SK-N-SH treated with all-trans-retinoic acid at 6 μM for 48 hours (cell line): ENCODE data around the gene WWTR1.

ENCODE experiments used
- BACH2 ChIP-seq: fragments of 250-450 bp; sonication (Bioruptor Pico); IDR thresholded peaks from 2 replicates; pipeline ENCODE4 v1.9.0; 2021; ENCODE audit warnings: mild to moderate bottlenecking, borderline replicate concordance
- ESRRG ChIP-seq: fragments of 250-450 bp; sonication (Bioruptor Pico); IDR thresholded peaks from 2 replicates; pipeline ENCODE4 v1.6.1; 2021; ENCODE audit warnings: mild to moderate bottlenecking
- POU6F1 ChIP-seq: fragments of 250-450 bp; sonication (Bioruptor Pico); IDR thresholded peaks from 2 replicates; pipeline ENCODE4 v1.8.0; 2021; ENCODE audit warnings: low read depth, mild to moderate bottlenecking, moderate library complexity, borderline replicate concordance
- PPARA ChIP-seq: fragments of 250-450 bp; sonication (Bioruptor Pico); IDR thresholded peaks from 2 replicates; pipeline ENCODE4 v1.5.0; 2020; ENCODE audit warnings: mild to moderate bottlenecking, borderline replicate concordance
- RARB ChIP-seq: fragments of 250-450 bp; sonication (Bioruptor Pico); IDR thresholded peaks from 2 replicates; pipeline ENCODE4 v1.8.0; 2021; ENCODE audit warnings: mild to moderate bottlenecking, moderate library complexity
- ZFP3 ChIP-seq: fragments of 250-450 bp; sonication (Bioruptor Pico); IDR thresholded peaks from 2 replicates; pipeline ENCODE4 v1.5.0; 2020; ENCODE audit warnings: mild to moderate bottlenecking, moderate library complexity
- ZFP30 ChIP-seq: fragments of 450-650 bp; formaldehyde crosslinking; IDR thresholded peaks from 2 replicates; pipeline ENCODE4 v1.5.0; 2022; ENCODE audit warnings: mild to moderate bottlenecking, moderate library complexity
- ZNF565 ChIP-seq: fragments of 450-650 bp; formaldehyde crosslinking; conservative IDR thresholded peaks from 2 replicates; pipeline ENCODE4 v1.5.0; 2020; ENCODE audit warnings: low read depth, mild to moderate bottlenecking, moderate library complexity
- ZNF70 ChIP-seq: fragments of 450-650 bp; formaldehyde crosslinking; IDR thresholded peaks from 2 replicates; pipeline ENCODE4 v1.5.0; 2020; ENCODE audit warnings: mild to moderate bottlenecking, moderate library complexity
- ZNF8 ChIP-seq: fragments of 450-650 bp; formaldehyde crosslinking; IDR thresholded peaks from 2 replicates; pipeline ENCODE4 v1.5.0; 2020; ENCODE audit warnings: mild to moderate bottlenecking, moderate library complexity
- TF ChIP-seq, protein P1 (sequence below): fragments of 250-450 bp; sonication (Bioruptor Pico); IDR thresholded peaks from 2 replicates; pipeline ENCODE4 v1.8.0; 2020; ENCODE audit warnings: mild to moderate bottlenecking, moderate library complexity, borderline replicate concordance
- TF ChIP-seq, protein P2 (sequence below): fragments of 250-450 bp; sonication (Bioruptor Pico); IDR thresholded peaks from 2 replicates; pipeline ENCODE4 v1.5.1; 2021; ENCODE audit warnings: mild to moderate bottlenecking, moderate library complexity

- TF ChIP-seq ZNF70 (no peak), PPARA (CRISPR knock-in tag) (no peak), ZFP3 (CRISPR knock-in tag) (no peak), ZNF8 (CRISPR knock-in tag) (no peak), BACH2 (no peak), POU6F1 (no peak), ZNF565 (CRISPR knock-in tag) (no peak), RARB (CRISPR knock-in tag) (no peak), ESRRG (CRISPR knock-in tag) (no peak), ZFP30 (CRISPR knock-in tag) (no peak)
- TF ChIP-seq, protein P1, sequence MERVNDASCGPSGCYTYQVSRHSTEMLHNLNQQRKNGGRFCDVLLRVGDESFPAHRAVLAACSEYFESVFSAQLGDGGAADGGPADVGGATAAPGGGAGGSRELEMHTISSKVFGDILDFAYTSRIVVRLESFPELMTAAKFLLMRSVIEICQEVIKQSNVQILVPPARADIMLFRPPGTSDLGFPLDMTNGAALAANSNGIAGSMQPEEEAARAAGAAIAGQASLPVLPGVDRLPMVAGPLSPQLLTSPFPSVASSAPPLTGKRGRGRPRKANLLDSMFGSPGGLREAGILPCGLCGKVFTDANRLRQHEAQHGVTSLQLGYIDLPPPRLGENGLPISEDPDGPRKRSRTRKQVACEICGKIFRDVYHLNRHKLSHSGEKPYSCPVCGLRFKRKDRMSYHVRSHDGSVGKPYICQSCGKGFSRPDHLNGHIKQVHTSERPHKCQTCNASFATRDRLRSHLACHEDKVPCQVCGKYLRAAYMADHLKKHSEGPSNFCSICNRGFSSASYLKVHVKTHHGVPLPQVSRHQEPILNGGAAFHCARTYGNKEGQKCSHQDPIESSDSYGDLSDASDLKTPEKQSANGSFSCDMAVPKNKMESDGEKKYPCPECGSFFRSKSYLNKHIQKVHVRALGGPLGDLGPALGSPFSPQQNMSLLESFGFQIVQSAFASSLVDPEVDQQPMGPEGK (CRISPR knock-in tag): no peak
- TF ChIP-seq, protein P2, sequence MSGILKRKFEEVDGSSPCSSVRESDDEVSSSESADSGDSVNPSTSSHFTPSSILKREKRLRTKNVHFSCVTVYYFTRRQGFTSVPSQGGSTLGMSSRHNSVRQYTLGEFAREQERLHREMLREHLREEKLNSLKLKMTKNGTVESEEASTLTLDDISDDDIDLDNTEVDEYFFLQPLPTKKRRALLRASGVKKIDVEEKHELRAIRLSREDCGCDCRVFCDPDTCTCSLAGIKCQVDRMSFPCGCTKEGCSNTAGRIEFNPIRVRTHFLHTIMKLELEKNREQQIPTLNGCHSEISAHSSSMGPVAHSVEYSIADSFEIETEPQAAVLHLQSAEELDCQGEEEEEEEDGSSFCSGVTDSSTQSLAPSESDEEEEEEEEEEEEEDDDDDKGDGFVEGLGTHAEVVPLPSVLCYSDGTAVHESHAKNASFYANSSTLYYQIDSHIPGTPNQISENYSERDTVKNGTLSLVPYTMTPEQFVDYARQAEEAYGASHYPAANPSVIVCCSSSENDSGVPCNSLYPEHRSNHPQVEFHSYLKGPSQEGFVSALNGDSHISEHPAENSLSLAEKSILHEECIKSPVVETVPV (CRISPR knock-in tag): no peak
Measured at GRCh38 chr3:149548669-149549065, 109.2 kb downstream of the WWTR1 start.
